RWPE1 (cell line): ENCODE measurements around the gene CDK11B.
A peak's percentile ranks its signal among the peaks of the same experiment; 100 is the strongest.

Experiments used
- CTCF ChIA-PET: fragments of 350-600 bp; sonication (Branson Sonifier 250); formaldehyde crosslinking; extraction: SDS; loops from one replicate; lab custom pipeline; 2021; lab: Yijun Ruan, JAX
- POLR2A ChIA-PET: fragments of 400-600 bp; formaldehyde crosslinking; extraction: SDS; loops from one replicate; lab custom pipeline; 2020; ENCODE audit warnings: antibody characterized with exemption; ENCODE audit not compliant: low non-redundant PET; lab: Yijun Ruan, JAX
- DNase-seq: peaks from one replicate; pipeline ENCODE4 v3.0.0; 2012; ENCODE audit warnings: low spot score
- H3K27ac ChIP-seq: fragments of 450-650 bp; 2 replicates; pipeline ENCODE4 v1.5.1; 2017
- TF ChIP-seq, protein P1 (sequence below): fragments of 450-650 bp; conservative IDR thresholded peaks from 2 replicates; pipeline ENCODE4 v1.5.1; 2017; ENCODE audit warnings: low read depth, mild to moderate bottlenecking

The CDK11B gene

DNA sequence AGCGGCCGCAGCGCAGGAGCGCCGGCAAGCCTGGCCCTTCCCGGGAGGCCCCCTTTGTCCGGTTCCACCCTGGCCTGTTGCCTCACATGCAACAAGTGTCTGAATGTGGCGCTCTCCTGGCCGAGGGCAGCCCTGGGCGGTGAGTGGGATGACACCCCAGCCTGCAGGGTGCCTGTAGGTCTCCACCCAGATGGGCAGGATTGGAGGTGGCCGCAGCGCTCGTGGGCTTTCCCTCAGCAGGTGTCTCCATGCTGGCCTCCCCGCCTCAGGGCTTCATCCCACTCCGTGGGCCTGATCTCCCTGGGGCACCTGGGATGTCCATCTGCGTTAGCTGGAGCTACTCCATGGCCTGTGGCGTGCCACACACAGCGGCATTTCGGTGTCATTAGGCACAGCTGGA, 42.0 kb downstream of the CDK11B start:
- no peak for DNase-seq
- peak overlapping the region; percentile 99 for H3K27ac ChIP-seq
- POLR2A ChIA-PET: interaction anchor here (0.7 kb wide), 1 partner anchor 41 kb away, joined by 3 read pairs; no protein-coding TSS in a partner anchor
- TF ChIP-seq, protein P1, sequence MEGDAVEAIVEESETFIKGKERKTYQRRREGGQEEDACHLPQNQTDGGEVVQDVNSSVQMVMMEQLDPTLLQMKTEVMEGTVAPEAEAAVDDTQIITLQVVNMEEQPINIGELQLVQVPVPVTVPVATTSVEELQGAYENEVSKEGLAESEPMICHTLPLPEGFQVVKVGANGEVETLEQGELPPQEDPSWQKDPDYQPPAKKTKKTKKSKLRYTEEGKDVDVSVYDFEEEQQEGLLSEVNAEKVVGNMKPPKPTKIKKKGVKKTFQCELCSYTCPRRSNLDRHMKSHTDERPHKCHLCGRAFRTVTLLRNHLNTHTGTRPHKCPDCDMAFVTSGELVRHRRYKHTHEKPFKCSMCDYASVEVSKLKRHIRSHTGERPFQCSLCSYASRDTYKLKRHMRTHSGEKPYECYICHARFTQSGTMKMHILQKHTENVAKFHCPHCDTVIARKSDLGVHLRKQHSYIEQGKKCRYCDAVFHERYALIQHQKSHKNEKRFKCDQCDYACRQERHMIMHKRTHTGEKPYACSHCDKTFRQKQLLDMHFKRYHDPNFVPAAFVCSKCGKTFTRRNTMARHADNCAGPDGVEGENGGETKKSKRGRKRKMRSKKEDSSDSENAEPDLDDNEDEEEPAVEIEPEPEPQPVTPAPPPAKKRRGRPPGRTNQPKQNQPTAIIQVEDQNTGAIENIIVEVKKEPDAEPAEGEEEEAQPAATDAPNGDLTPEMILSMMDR: no peak
- CTCF ChIA-PET: no interaction called here

DNA sequence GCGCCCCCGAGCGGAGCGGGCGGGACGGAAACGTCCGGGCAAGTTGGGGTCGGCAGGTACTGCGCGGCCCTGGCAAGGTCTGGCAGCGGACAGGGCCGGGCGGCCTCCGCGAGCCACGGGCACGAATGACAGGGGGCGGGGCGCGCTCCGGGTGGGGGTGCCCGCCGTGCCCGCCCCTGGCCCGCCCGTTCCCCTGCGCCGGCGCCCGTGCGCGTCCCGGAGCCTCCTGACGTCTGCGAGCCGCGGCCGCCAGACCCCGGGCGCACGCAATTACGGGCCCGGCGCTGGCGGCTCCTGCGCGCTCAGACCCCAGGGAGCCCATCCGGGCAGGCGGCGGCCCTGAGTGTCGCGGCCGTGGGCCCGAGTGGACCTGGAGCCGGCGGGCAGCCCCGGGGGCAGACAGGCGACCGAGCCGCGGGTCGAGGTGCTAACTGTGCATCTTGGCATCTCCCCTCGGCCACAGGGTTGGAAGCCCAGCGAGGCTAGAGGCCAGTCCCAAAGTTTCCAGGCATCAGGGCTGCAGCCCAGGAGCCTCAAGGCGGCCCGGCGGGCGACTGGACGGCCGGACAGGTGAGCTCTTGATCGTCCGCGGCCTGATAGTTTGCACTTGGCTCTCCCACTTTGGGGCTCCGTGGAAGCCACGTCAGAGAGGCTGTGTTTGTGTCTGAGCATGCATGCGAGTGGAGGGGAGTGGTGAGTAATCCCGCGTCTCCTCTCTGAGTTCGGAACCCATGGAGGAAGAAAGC, 42.6 kb downstream of the CDK11B start:
- TF ChIP-seq, protein P1: no peak
- POLR2A ChIA-PET: interaction anchor here (0.7 kb wide), 2 partner anchors 16 to 42 kb away, joined by 3 read pairs; no protein-coding TSS in a partner anchor
- CTCF ChIA-PET: no interaction called here
- peak overlapping the region; percentile 99 for H3K27ac ChIP-seq
- no peak for DNase-seq

DNA sequence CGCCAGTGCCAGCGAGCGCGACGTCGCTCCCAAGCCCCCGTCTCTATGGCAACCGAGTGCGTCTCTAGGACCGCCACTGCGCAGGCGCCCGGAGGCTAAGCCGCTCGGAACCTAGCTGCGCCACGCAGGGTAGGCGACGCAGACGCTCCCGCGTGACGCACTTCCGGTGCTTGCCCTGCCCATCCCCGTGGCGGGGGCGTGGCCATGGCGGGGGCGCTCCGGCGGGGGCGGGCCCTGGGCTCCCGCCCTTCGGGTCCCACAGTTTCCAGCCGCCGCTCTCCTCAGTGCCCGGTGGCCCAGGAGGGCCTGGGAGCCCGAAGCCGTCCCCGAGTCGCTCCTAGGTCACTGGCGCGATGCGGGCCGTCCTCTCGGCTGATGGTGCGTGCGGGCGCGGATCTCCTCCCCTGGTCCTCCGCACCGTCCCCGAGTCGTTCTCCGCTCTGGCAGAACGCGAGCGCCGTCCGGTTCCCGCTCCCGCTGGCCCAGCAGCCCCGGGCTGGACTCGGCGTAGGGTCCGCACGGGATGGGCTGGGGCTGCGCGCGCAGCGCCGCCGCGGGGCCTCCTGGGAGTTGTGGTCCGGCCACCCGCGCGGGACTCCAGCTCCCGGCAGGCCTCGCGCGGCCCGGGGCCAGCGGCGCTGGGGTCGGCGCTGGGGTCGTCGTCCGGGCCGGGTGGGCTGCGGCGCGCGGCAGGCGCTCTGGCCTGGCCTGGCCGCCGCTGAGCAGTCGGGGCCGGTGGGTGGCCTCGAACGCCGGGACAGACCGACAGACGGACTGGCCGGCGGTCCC, 43.4 kb downstream of the CDK11B start, which contains the start of gene MIB2:
MIB2 (plus strand) TSS at position 245 of the 789 bp plus-strand sequence. CDS start 7,953 bp downstream, outside the sequence.
- POLR2A ChIA-PET: interaction anchor here (0.5 to 1.0 kb wide), 3 partner anchors 13 to 28 kb away, joined by 3 to 8 read pairs (median 3); no protein-coding TSS in a partner anchor
- TF ChIP-seq, protein P1: no peak
- DNase-seq: peak; percentile 98
- CTCF ChIA-PET: no interaction called here
- H3K27ac ChIP-seq: peak within 1 kb of the TSS; percentile 99

DNA sequence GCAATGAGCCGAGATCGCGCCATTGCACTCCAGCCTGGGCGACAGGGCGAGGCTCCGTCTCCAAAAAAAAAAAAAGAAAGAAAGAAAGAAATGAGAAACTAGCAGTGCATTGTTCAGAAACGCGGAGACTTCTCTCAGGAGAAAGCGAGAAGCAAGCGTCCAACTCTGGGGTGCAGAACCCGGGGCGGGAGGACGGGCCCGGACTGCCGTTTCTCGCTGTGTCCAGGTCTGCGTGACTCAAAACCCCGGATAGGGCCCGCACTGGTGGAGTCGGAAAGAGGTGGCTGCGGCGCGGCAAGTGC, 43.9 kb downstream of the CDK11B start:
- no peak for DNase-seq
- H3K27ac ChIP-seq: peak overlapping the region; percentile 99
- TF ChIP-seq, protein P1: no peak
- CTCF ChIA-PET: no interaction called here
- POLR2A ChIA-PET: interaction anchor here (1.0 kb wide), 1 partner anchor 12 kb away, joined by 3 read pairs; no protein-coding TSS in a partner anchor

DNA sequence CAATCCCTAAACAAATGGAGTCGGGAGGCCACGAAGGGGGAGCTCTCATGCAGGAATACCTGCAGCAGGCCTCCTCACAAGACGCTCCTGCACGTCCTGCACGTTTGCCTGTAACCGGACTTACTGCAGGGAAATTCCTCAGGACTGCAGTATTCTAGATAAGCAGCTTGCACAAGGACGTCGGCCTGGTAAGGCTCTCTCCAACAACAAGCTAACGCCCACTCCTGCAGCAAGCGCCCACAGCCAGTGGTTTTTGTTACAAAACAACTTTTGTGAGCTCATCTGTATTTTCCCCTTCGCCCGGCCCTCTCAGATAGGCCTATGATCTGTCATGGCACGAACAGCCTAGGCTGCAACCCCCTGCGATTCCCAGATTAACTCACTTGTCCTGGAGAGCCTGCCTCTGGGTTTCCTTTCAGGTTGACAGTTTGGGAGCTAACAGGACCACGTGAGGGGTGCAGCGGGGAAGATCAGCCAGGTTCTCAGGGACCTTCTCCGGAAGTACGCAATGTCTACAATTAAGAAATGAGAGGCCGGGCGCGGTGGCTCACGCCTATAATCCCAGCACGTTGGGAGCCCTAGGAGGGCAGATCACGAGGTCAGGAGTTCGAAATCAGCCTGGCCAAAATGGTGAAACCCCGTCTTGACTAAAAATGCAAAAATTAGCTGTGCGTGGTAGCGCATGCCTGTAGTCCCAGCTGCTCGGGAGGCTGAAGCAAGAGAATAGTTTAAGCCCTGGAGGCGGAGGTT, 44.4 kb downstream of the CDK11B start:
- TF ChIP-seq, protein P1: no peak
- DNase-seq: no peak
- H3K27ac ChIP-seq: peak overlapping the region; percentile 99
- ChIA-PET POLR2A (interaction anchor here (1.0 kb wide), 1 partner anchor 12 kb away, joined by 3 read pairs; no protein-coding TSS in a partner anchor), CTCF (interaction anchor here (0.6 to 0.9 kb wide), 2 partner anchors 13 to 55 kb away, joined by 3 read pairs; no protein-coding TSS in a partner anchor)
